ENCODE results near the gene VSIG2. TPM values are rescaled to one million over a fixed set of nuclear protein-coding genes. Genes with fewer than 3 reads are reported as not detected.

The VSIG2 gene
- polyA plus RNA-seq, 3 donors, result not detected

- 6% methylated on average over 7 of the region's 25 CpGs for WGBS (ENCODE audit: insufficient coverage)
- H4K20me1 ChIP-seq (ENCODE audit: insufficient read depth, low read length), result peaks cover 5% of the 10 kb centered on the region
- no peak overlapping the region for H3K27ac ChIP-seq (ENCODE audit: low read depth in 1 of 2, low read length in 2 of 2)
- H3K27me3 ChIP-seq (ENCODE audit: control insufficient read depth in 2 of 2, insufficient read depth in 2 of 2, low read length in 2 of 2), result peaks cover 29 to 45% of the 10 kb centered on the region in 2 donors
- H3K36me3 Mint-ChIP-seq, result peaks cover 15 to 21% of the 10 kb centered on the region in 2 donors
- peaks cover 47 to 60% (median 53%) of the 10 kb centered on the region in 3 donors for H3K27me3 Mint-ChIP-seq (ENCODE audit: low read depth in 3 of 3)
- H3K9me3 Mint-ChIP-seq, result peaks cover 0 to 23% (median 12%) of the 10 kb centered on the region in 7 donors
- peak overlapping the region in 1 of 3 experiments; percentile 80 for H3K4me3 ChIP-seq (replicated peaks in 1 of 3; ENCODE audit: low read depth in 2 of 3, low read length in 3 of 3)
- intact Hi-C loops (cut with micrococcal nuclease), result no loop called here
- peak overlapping the region; percentile 77 for H2AFZ ChIP-seq (ENCODE audit: insufficient read depth, low read depth, low read length, poor library complexity, severe bottlenecking)
- peak overlapping the region; percentile 96 for H3K4me2 ChIP-seq (replicated peaks; ENCODE audit: extremely low read depth, low read length, poor library complexity, severe bottlenecking)
- peaks cover 53 to 60% of the 10 kb centered on the region in 2 donors for H3K4me1 ChIP-seq (ENCODE audit: control insufficient read depth in 1 of 2, insufficient read depth in 2 of 2, low read length in 2 of 2)
- peak overlapping the region; percentile 61 to 81 for H3K4me3 Mint-ChIP-seq
- peaks cover 3 to 14% of the 10 kb centered on the region in 2 donors for H3K9me3 ChIP-seq (replicated peaks in 1 of 2; ENCODE audit: control insufficient read depth in 1 of 2, insufficient read depth in 1 of 2, low read length in 2 of 2)
- H3K36me3 ChIP-seq (replicated peaks in 1 of 2; ENCODE audit: control insufficient read depth in 1 of 2, insufficient read depth in 2 of 2, low read length in 2 of 2), result peaks cover 0 to 19% of the 10 kb centered on the region in 2 donors
- H3K4me1 Mint-ChIP-seq, result peaks cover 50% of the 10 kb centered on the region
- H3K27ac Mint-ChIP-seq, result no peak overlapping the region
- DNase-seq, result no peak
- no peak for TF ChIP-seq CTCF (IDR thresholded peaks at IDR 0.05)
- H3K79me2 ChIP-seq (ENCODE audit: insufficient read depth, low read length), result no peaks in the 10 kb centered on the region
- no peak overlapping the region for H3K9ac ChIP-seq (ENCODE audit: insufficient read depth, low read length, poor library complexity, severe bottlenecking)
Measured at GRCh38 chr11:124761301-124762104, 9.4 kb upstream of the VSIG2 start.

GRCh38 chr11:124760806-124761205, 8.8 kb upstream of the VSIG2 start:
- H4K20me1 ChIP-seq (ENCODE audit: insufficient read depth, low read length), result peaks cover 5% of the 10 kb centered on the region
- Mint-ChIP-seq H3K36me3 (peaks cover 12 to 17% of the 10 kb centered on the region in 2 donors), H3K27me3 (ENCODE audit: low read depth in 3 of 3) (peaks cover 50 to 67% (median 54%) of the 10 kb centered on the region in 3 donors), H3K27ac (no peak overlapping the region), H3K9me3 (peaks cover 0 to 23% (median 12%) of the 10 kb centered on the region in 7 donors), H3K4me3 (peak overlapping the region in 1 of 2 donors; percentile 81), H3K4me1 (peaks cover 50% of the 10 kb centered on the region)
- no peak overlapping the region for H3K4me2 ChIP-seq (replicated peaks; ENCODE audit: extremely low read depth, low read length, poor library complexity, severe bottlenecking)
- no peak for TF ChIP-seq CTCF (IDR thresholded peaks at IDR 0.05)
- peaks cover 53 to 60% of the 10 kb centered on the region in 2 donors for H3K4me1 ChIP-seq (ENCODE audit: control insufficient read depth in 1 of 2, insufficient read depth in 2 of 2, low read length in 2 of 2)
- DNase-seq, result no peak
- H2AFZ ChIP-seq (ENCODE audit: insufficient read depth, low read depth, low read length, poor library complexity, severe bottlenecking), result no peak overlapping the region
- H3K79me2 ChIP-seq (ENCODE audit: insufficient read depth, low read length), result no peaks in the 10 kb centered on the region
- no peak overlapping the region for H3K27ac ChIP-seq (ENCODE audit: low read depth in 1 of 2, low read length in 2 of 2)
- intact Hi-C loops (cut with micrococcal nuclease), result no loop called here
- H3K4me3 ChIP-seq (replicated peaks in 1 of 3; ENCODE audit: low read depth in 2 of 3, low read length in 3 of 3), result no peak overlapping the region
- H3K9ac ChIP-seq (ENCODE audit: insufficient read depth, low read length, poor library complexity, severe bottlenecking), result no peak overlapping the region
- H3K36me3 ChIP-seq (replicated peaks in 1 of 2; ENCODE audit: control insufficient read depth in 1 of 2, insufficient read depth in 2 of 2, low read length in 2 of 2), result peaks cover 0 to 12% of the 10 kb centered on the region in 2 donors
- H3K27me3 ChIP-seq (ENCODE audit: control insufficient read depth in 2 of 2, insufficient read depth in 2 of 2, low read length in 2 of 2), result peaks cover 29 to 45% of the 10 kb centered on the region in 2 donors
- peaks cover 3 to 14% of the 10 kb centered on the region in 2 donors for H3K9me3 ChIP-seq (replicated peaks in 1 of 2; ENCODE audit: control insufficient read depth in 1 of 2, insufficient read depth in 1 of 2, low read length in 2 of 2)
- WGBS (ENCODE audit: insufficient coverage), result 90% methylated on average over 2 of the region's 3 CpGs
